Effector CD4-positive, alpha-beta T cell (primary cell): ENCODE measurements around the gene BMAL1.
"Not testable (repeated sequence)": the region's sequence is repeated elsewhere in the genome, so short reads cannot be mapped to it uniquely, and the experiment has no call there.

Experiments used
- DNase-seq: peaks from one replicate; pipeline ENCODE4 v3.0.0-alpha.2; 2020

The BMAL1 gene

DNA sequence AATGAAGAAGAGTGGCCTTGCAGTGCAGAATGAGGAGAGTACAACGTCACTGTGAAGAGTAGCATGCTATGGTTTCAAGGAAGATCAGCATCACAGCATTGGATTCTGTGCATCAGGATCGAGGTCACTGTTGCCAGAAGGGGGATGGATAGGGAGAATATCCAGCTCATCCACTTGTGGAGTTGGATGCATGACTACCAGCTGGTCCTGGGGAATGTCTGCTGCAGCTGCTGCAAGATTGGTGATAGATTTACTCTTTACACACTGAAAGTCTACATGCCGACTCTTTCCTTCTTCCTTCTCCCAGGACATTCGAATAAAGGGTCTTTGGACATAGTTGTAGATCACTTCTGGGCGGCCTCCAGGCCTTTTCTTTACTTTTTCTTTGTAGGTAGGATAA is 111.2 kb downstream of the BMAL1 start:
- no peak for DNase-seq

DNA sequence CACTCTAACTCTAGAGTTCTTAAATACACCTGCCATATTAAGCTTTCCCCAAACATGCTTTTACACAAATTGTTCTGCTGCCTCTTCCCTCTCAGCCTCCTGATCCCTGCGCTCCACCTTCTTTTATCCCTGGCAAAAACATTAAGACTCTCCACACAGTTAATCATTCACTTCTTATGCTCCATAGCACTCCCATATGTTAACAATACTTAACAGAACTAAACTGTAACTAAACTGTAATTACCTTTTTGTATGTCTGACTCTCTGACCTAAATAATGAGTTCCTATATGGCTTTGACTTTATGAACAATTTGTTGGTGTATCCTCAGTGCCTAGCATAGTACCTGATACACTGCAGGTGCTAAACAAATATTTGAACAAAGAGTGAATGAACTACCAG is 113.6 kb downstream of the BMAL1 start:
- no peak for DNase-seq

DNA sequence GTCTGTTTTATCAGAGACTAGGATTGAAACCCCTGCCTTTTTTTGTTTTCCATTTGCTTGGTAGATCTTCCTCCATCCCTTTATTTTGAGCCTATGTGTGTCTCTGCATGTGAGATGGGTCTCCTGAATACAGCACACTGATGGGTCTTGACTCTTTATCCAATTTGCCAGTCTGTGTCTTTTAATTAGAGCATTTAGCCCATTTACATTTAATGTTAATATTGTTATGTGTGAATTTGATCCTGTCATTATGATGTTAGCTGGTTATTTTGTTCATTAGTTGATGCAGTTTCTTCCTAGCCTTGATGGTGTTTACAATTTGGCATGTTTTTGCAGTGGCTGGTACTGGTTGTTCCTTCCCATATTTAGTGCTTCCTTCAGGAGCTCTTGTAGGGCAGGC is 120.7 kb downstream of the BMAL1 start:
- not testable (repeated sequence) for DNase-seq

DNA sequence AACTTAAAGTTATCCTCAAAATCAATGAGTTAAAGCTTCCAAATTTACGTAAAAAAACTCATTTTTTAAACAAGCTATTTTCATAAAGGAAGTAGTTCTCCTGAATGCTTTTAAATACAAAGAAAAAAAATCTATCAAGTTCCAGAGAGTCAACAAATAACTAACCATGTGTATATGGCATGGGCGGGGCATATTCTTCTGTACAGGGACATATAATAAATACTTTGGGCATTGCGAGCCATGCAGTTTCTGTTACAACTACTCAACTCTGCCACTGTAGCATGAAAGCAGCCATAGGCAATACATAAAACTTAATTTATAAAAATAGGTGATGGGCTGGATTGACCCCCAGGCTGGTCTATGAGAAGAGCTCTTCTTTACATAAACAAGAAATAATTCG is 127.6 kb downstream of the BMAL1 start:
- no peak for DNase-seq

DNA sequence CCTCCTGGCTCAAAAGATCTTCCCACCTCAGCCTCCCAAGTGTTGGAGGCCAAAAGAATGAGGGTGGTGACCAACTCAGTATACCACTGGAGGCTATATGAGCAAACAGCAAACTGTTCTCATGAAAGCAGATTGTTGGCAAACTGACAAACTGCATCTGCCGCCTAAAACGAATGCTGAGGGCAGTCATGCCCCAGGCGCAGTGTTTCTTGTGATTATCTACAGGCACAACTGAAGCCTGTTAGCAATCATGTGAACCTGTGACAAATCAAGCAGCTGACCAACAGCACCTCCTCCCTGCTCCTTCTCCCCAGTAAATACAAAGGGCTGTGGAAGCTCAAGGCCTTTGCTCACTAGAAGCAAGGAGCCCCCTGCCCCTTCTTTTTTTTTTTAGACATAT is 137.6 kb downstream of the BMAL1 start:
- no peak for DNase-seq

DNA sequence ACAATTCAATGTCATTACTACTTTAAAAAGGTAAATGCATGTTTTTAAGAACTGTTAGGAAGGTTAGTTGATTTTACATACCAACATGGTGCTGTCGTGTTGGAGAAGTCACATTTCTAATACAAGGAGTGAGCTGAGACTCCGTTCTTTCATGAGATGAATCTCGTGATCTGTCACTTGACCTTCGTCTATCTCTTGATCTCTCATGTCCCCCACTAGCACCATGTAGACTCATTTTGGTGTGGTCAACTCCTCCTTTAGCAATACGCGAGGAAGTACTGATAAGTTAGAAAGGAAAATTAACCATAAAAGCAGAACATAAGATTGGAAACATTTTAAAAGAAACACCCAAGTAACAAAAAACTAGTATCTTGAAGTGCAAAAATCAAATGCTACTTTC is 144.0 kb downstream of the BMAL1 start:
- no peak for DNase-seq

DNA sequence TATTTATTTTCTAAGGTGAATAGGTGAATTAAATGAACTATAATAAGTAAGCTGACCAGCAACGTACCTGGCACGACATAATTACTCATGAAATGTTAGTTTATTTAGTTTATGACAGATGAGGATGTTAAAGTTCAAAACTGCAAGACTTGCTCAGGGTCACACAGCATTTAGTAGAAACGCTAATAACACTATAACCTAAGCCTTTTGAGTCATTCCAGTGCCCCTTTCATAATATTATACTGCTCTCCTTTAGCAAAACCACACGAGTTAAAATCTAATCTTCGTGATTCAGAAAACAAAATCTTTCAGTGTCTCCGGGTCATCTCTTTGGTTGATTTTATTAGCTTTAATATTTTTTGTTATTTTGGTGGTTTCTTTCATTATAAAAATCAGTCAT is 145.8 kb downstream of the BMAL1 start:
- no peak for DNase-seq

DNA sequence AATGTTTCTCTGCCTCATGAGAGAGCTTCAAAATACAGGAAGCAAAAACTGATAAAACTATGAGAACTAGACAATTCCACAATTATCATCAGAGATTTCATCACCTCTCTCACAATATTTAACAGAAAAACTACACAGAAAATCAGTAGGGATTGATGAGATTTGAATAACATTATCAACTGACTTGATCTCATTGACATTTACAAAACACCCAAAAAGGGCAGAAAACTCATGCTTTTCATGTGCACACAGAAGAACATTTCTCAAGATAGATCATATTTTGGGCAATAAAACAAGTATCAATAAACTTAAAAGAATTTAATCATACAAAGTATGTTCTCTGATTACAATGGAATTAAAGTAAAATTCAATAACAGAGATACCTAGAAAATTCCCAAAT is 149.8 kb downstream of the BMAL1 start:
- DNase-seq: no peak

DNA sequence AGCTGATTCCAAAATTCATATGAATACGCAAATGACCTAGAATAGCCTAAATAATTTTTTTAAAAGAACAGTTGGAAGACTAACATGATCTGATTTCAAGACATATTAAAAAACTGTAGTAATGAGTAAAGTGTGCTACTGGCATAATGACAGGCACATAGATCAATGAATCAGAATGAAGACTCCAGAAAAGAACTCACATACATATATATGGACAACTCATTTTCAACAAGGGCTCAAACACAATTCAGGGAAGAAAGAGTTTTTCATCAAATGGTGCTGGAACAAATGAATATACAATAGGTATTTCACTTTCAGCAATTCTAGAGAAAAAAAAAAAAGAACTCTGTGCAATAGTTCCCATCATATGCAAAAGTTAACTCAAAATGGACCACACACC is 151.7 kb downstream of the BMAL1 start:
- DNase-seq: no peak

DNA sequence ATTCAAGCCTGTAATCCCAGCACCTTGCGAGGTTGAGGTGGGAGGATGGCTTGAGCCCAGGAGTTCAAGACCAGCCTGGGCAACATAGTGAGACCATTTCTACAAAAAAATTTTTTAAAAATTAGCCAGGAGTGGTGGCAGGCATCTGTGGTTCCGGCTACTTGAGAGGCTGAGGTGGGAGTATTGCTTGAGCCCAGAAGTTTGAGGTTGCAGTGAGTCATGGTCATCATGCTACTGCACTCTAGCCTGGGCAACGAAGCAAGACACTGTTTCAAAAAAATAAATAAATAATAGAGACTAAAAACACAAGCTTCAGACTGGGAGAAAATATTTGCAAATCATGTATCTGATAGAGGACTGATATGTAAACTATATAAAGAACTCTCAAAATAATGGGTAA is 152.2 kb downstream of the BMAL1 start:
- DNase-seq: no peak

DNA sequence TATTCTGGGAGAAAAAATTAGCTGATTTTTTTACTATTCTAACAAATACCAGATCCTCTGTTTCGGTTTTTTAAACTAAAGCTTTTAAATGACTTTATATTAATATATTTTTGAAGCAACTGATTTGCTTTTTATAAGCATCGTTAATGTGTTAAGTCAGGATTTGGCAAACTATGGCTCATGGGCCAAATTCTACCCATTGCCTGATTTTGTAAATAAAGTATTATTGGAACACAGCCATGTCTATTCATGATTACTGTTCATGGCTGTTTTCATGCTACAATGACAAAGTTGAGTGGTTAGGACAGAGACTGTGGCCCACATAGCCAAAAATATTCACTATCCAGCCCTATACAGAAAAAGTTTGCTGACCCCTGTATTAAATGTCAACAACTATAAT is 155.8 kb downstream of the BMAL1 start:
- DNase-seq: no peak

DNA sequence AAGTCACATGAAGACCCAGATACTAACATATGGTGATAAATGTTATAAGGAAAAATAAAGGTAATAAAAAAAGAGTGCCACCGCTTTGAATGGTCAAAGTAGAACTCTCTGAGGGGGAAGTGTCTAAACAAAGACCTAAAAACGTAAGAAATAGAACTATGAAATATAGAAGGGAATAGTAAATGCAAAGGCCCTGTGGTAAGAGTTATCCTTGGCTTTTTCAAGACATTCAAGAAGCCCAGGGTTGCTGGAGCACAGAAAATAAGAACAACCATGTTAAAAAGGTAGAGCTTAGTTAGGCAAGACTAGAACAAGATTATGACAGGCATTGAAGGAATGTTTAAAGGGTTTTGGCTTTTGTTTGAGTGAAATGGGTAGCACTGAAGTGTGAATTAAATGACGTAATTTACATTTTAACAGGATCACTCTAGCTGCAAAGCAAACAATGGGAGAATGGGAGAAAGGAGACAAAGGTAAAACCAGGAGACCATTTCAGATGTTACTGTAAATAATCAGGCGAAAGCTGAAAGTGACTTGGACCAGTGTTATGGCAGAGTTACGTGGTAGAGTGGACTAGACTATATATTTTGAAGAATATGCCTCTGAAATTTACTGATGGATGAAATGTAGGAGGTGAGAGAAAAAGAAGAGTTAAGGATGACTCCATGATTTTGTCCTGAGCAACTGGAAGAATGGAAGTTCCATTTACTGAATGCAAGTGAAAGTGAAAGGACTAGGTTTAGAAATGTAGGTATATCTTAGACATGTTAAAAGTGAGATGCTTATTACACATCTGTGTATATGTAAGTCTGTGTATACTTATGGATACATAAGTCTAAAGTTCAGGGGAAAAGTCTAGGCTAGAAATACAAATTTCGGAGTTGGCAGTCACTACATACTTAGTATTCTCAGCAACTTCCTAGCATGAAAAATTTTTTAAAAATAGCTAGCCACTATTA is 156.9 kb downstream of the BMAL1 start:
- DNase-seq: no peak

DNA sequence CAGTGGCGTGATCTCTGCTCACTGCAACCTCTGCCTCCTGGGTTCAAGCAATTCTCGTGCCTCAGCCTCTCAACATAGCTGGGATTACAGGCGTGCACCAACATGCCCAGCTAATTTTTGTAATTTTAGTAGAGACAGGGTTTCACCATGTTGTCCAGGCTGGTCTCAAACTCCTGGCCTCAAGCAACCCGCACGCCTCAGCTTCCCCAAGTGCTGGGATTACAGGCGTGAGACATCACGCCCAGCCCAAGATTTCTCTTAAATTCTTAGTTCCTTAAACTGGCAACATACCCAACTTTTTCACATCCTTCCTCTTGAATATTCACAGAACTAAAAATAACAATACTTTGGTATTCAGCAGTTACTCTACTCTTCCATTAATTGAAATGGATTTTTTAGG is 159.2 kb downstream of the BMAL1 start:
- not testable (repeated sequence) for DNase-seq
